ENCODE data around the gene NET1.

Gene NET1

GRCh38 chr10:5385224-5385623 is 27.1 kb upstream of the NET1 start:
- in situ Hi-C loops (cut with MboI; ENCODE audit: low sequenced_read_pairs, unreplicated experiment), result loop anchor here (25.0 kb wide), 1 partner anchor 548 kb away; the partner anchor contains the start of gene AKR1E2
- DNase-seq (ENCODE audit: low spot score), result no peak
- TF ChIP-seq CTCF (IDR thresholded peaks at IDR 0.05; ENCODE audit: borderline replicate concordance, control extremely low read depth, extremely low read depth, insufficient read depth, missing control alignments), result no peak

- no peak for TF ChIP-seq CTCF (IDR thresholded peaks at IDR 0.05; ENCODE audit: borderline replicate concordance, control extremely low read depth, extremely low read depth, insufficient read depth, missing control alignments)
- in situ Hi-C loops (cut with MboI; ENCODE audit: low sequenced_read_pairs, unreplicated experiment), result loop anchor here (25.0 kb wide), 1 partner anchor 550 kb away; the partner anchor contains the start of gene AKR1E2
- DNase-seq (ENCODE audit: low spot score), result no peak
Measured at GRCh38 chr10:5387169-5387568, 25.2 kb upstream of the NET1 start.

- TF ChIP-seq CTCF (IDR thresholded peaks at IDR 0.05; ENCODE audit: borderline replicate concordance, control extremely low read depth, extremely low read depth, insufficient read depth, missing control alignments), result no peak
- in situ Hi-C loops (cut with MboI; ENCODE audit: low sequenced_read_pairs, unreplicated experiment), result loop anchor here (25.0 kb wide), 1 partner anchor 553 kb away; the partner anchor contains the start of gene AKR1E2
- no peak for DNase-seq (ENCODE audit: low spot score)
Measured at GRCh38 chr10:5390607-5391205, 21.7 kb upstream of the NET1 start.

- in situ Hi-C loops (cut with MboI; ENCODE audit: low sequenced_read_pairs, unreplicated experiment), result loop anchor here (25.0 kb wide), 1 partner anchor 554 kb away; the partner anchor contains the start of gene AKR1E2
Measured at GRCh38 chr10:5391790-5392189, 20.6 kb upstream of the NET1 start.

GRCh38 chr10:5393529-5393928 is 18.8 kb upstream of the NET1 start:
- no peak for TF ChIP-seq CTCF (IDR thresholded peaks at IDR 0.05; ENCODE audit: borderline replicate concordance, control extremely low read depth, extremely low read depth, insufficient read depth, missing control alignments)
- in situ Hi-C loops (cut with MboI; ENCODE audit: low sequenced_read_pairs, unreplicated experiment), result loop anchor here (25.0 kb wide), 1 partner anchor 556 kb away; the partner anchor contains the start of gene AKR1E2
- no peak for DNase-seq (ENCODE audit: low spot score)

More at GRCh38 chr10:5391790-5392189, 20.6 kb upstream of the NET1 start:
- TF ChIP-seq CTCF (IDR thresholded peaks at IDR 0.05; ENCODE audit: borderline replicate concordance, control extremely low read depth, extremely low read depth, insufficient read depth, missing control alignments), result no peak
- no peak for DNase-seq (ENCODE audit: low spot score)

GRCh38 chr10:5395168-5395567 is 17.2 kb upstream of the NET1 start:
- no peak for TF ChIP-seq CTCF (IDR thresholded peaks at IDR 0.05; ENCODE audit: borderline replicate concordance, control extremely low read depth, extremely low read depth, insufficient read depth, missing control alignments)
- in situ Hi-C loops (cut with MboI; ENCODE audit: low sequenced_read_pairs, unreplicated experiment), result loop anchor here (25.0 kb wide), 1 partner anchor 558 kb away; the partner anchor contains the start of gene AKR1E2
- no peak for DNase-seq (ENCODE audit: low spot score)
